HG03064 (cell line): ENCODE results near the gene FGF1.

ENCODE experiments used
- ATAC-seq: cut with Tn5 transposase; IDR thresholded peaks from one replicate; pipeline ENCODE4 v1.9.1; 2021; ENCODE audit warnings: low read depth; ENCODE audit not compliant: unreplicated experiment

The FGF1 gene

GRCh38 chr5:142617416-142618129, 68.3 kb downstream of the FGF1 start:
- ATAC-seq = no peak

- ATAC-seq = no peak
Observed at GRCh38 chr5:142615948-142616347, 69.9 kb downstream of the FGF1 start.

GRCh38 chr5:142614054-142614453, 71.8 kb downstream of the FGF1 start:
- no peak for ATAC-seq

DNA sequence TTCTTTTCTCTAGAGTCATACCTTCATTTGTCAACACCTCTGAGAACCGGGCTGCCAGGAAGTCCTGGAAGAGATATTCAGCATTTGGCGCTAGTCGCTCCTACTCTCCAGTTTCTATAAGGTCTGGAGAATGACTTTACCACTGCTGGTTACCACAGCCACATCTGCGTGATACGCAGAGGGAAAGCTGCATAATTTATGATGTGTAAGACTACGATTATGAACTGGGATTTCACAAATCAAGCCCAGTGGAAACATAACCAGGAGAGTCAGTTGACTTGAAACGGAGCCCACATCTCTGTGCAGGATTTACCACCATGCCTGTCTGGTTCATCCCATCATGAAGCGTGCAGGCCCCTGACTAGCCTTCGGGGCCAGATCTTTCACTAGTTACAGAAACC, 72.6 kb downstream of the FGF1 start:
- no peak for ATAC-seq

GRCh38 chr5:142612494-142613270, 73.2 kb downstream of the FGF1 start:
- no peak for ATAC-seq

GRCh38 chr5:142611154-142611553, 74.7 kb downstream of the FGF1 start:
- no peak for ATAC-seq

DNA sequence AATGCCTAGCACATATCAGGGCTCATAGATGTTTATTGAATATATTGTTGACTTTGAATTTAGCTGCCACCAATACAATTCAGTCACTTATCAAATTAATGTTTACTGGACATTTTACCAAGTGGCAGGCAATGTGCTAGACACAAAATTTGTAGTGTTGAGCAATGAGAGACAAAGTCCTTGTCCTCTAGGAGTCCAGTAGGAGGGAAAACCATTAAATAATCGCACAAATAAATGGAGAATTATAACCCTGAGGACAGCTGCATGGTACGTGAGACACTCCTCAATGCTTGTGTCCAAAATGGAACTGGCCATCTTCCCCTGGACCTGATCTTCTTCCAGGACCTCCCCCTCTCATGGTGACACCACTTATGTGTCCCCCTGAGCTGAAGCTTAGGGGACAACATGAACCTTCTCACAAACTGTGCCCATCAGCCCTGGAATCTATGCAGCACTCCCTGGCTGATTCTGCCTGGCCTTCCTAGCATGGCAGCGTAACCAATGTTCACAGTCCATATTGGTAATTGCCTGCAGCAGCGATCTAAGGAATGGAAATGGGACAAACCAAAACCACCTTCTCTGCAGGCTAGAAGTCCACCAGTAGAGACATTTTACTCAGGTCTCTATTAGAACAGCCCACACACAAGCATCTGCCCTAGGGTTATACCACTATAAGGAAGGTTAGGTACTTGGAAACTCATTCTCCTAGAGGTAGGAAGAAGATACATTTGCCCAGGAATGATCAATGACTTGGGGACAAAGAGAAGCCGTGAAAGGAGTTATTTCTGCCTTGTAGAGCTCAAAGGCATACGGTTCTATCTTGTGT, 75.5 kb downstream of the FGF1 start:
- no peak for ATAC-seq

DNA sequence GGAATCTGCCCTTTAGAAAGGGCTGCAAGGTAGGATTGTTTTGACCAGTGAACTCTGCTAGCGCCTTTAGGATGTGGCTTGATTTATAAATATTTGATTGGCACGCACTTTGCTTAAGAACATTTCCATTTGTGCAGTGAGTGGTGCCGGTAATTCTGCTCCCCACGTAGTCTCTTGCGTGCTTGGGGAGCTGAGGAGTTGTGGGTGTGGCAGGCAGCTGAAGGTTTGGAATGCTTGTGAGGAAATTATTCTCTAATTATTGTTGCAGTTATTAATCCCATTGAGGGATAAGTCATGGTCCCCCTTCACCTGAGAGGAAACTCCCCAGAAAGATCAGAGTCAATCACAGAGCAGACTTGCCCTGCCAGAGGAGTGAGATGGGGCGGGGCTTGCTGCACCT, 76.7 kb downstream of the FGF1 start:
- no peak for ATAC-seq

GRCh38 chr5:142608081-142608480, 77.8 kb downstream of the FGF1 start:
- no peak for ATAC-seq

GRCh38 chr5:142605611-142606010, 80.3 kb downstream of the FGF1 start:
- ATAC-seq = no peak

- no peak for ATAC-seq
Observed at GRCh38 chr5:142602720-142603245, 83.1 kb downstream of the FGF1 start.

GRCh38 chr5:142601432-142601831, 84.5 kb downstream of the FGF1 start:
- ATAC-seq = no peak

- ATAC-seq = no peak
Observed at GRCh38 chr5:142600611-142601358, 85.1 kb downstream of the FGF1 start.

DNA sequence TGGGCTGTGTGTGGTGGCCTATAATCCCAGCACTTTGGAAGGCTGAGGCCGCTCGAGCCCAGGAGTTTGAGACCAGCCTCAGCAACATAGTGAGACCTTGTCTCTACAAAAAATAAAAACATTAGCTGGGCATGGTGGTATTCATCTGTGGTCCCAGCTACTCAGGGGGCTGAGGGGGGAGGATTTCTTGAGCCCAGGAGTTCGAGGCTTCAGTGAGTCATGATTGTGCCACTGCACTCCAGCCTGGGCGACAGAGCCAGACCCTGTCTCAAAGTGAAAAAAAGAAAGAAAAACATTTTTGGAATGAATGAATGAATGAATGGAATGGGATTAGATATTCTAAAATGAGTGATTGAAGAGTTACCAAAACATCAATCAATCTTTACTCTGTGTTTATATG, 85.8 kb downstream of the FGF1 start:
- ATAC-seq = no peak

GRCh38 chr5:142598338-142598700, 87.6 kb downstream of the FGF1 start:
- no peak for ATAC-seq

- ATAC-seq = no peak
Observed at GRCh38 chr5:142597546-142598337, 88.1 kb downstream of the FGF1 start.

DNA sequence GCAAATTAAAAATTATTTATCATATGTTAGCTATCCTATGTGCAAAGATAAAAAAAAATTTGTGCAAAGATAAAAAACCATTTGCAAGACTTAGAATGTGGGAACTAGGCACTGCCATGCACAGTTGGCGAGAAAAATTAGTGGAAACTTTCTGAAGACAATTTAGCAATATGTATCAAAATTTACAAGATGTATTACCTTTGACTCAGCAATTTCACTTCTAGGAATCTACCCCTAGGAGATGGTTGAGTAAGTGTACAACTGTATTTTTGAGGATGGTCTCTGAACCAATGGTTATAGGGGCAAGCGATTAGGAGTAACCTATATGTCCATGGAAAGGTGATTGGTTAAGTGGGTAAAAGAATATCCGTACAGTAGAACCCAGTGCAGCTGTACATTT, 88.9 kb downstream of the FGF1 start:
- ATAC-seq = no peak

GRCh38 chr5:142592365-142592764, 93.5 kb downstream of the FGF1 start:
- no peak for ATAC-seq

DNA sequence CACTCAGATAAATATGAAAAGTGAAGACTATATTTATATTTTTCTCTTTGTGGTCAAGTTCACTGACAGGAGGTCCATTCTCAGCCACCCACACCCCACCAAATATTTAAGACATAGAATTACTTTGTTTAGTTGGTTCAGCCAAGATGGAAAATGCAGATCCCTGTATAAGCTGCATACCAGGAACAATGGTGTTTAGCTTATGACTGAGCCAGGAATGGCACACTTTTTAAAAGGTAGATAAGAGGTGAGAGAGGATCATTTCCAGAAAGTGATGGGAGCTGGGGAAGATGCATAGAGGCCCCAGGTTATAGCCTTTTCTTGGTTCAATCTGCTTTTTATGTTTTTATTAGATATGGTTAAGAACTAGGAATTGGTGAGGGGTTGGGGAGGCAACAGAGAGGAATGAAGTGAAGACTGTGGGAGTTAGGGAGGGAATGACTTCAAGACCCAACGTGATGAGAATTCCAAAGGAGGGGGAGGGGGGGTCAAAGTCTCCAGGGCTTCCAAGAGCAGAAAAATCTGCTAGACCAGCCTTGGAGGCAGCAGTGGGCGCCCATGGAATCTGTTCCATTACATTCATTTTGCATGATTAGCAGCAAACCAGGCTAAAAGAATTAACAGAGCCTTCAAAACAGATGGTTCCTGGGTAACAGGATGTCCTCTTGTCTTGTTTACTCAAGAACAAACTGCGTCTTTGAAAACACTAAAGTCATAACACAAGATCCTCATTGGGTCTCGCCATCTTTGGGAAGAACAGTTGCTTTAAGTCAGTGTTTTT, 95.2 kb downstream of the FGF1 start:
- ATAC-seq = no peak
